KMS-11 (cell line): ENCODE data around the gene CKMT2.

ENCODE experiments used
- H2AFZ ChIP-seq: fragments of 200-600 bp; sonication (generic); 2 replicates; pipeline ENCODE4 v1.6.1; 2016; ENCODE audit warnings: antibody characterized with exemption, mixed run types, low read depth
- H3K27ac ChIP-seq: fragments of 200-600 bp; sonication (generic); 2 replicates; pipeline ENCODE4 v1.6.1; 2016; ENCODE audit warnings: mild to moderate bottlenecking, mixed run types
- H3K27me3 ChIP-seq: fragments of 200-600 bp; sonication (generic); 2 replicates; pipeline ENCODE4 v1.6.1; 2017; ENCODE audit warnings: mild to moderate bottlenecking, low read depth, mixed run types, moderate library complexity; ENCODE audit not compliant: insufficient read depth
- H3K36me3 ChIP-seq: fragments of 200-600 bp; sonication (generic); 2 replicates; pipeline ENCODE4 v1.6.1; 2017; ENCODE audit warnings: mild to moderate bottlenecking, mixed run types; ENCODE audit not compliant: insufficient read depth
- H3K4me1 ChIP-seq: fragments of 200-600 bp; sonication (generic); 2 replicates; pipeline ENCODE4 v1.6.1; 2016; ENCODE audit warnings: mild to moderate bottlenecking, low read depth, mixed run types; ENCODE audit not compliant: poor library complexity, severe bottlenecking
- H3K4me2 ChIP-seq: fragments of 200-600 bp; sonication (generic); 2 replicates; pipeline ENCODE4 v1.7.0; 2016; ENCODE audit warnings: mild to moderate bottlenecking, mixed run types
- H3K4me3 ChIP-seq: fragments of 200-600 bp; sonication (generic); IDR thresholded peaks from 2 replicates; pipeline ENCODE4 v1.6.1; 2017; ENCODE audit warnings: low read depth, low read length, mixed read lengths; ENCODE audit not compliant: insufficient read depth
- H3K79me2 ChIP-seq: fragments of 200-600 bp; sonication (generic); 2 replicates; pipeline ENCODE4 v1.6.1; 2016; ENCODE audit warnings: low read depth, mixed run types; ENCODE audit not compliant: insufficient read depth
- H3K9ac ChIP-seq: fragments of 200-600 bp; sonication (generic); 2 replicates; pipeline ENCODE4 v1.6.1; 2016; ENCODE audit warnings: mild to moderate bottlenecking, mixed run types
- H4K20me1 ChIP-seq: fragments of 200-600 bp; sonication (generic); 2 replicates; pipeline ENCODE4 v1.6.1; 2016; ENCODE audit warnings: mild to moderate bottlenecking, mixed run types; ENCODE audit not compliant: insufficient read depth
- TF ChIP-seq, protein P1 (sequence below): fragments of 200-600 bp; sonication (generic); conservative IDR thresholded peaks from 2 replicates; pipeline ENCODE4 v1.6.1; 2017; ENCODE audit warnings: low read depth, mild to moderate bottlenecking, antibody characterized with exemption, low read length, moderate library complexity, mixed read lengths

The CKMT2 gene

DNA sequence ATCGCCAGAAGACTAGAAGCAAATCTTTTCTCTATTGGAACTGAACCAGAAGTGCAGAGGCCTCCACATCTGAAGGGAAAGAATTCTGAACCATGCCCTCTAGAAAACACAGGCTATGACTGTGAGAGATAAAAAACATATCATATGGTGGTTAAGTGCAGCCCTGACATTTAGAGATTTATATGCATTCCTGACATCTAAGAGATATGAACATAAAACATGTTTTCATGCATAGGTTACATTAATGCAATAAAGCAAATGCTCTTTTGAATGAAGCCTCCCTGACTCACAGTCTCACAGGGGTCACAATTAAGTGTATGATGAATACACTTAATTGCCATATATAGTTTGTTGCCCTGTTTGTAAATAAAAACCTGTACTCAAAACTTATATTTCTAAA is 28.9 kb upstream of the CKMT2 start:
- no peaks in the 10 kb centered on the region for H4K20me1 ChIP-seq
- no peaks in the 10 kb centered on the region for H3K4me1 ChIP-seq
- H3K4me3 ChIP-seq, result no peak overlapping the region
- no peaks in the 10 kb centered on the region for H3K79me2 ChIP-seq
- H3K9ac ChIP-seq, result no peak overlapping the region
- no peak overlapping the region for H2AFZ ChIP-seq
- H3K27ac ChIP-seq, result no peak overlapping the region
- H3K27me3 ChIP-seq, result no peaks in the 10 kb centered on the region
- H3K4me2 ChIP-seq, result no peak overlapping the region
- TF ChIP-seq, protein P1, sequence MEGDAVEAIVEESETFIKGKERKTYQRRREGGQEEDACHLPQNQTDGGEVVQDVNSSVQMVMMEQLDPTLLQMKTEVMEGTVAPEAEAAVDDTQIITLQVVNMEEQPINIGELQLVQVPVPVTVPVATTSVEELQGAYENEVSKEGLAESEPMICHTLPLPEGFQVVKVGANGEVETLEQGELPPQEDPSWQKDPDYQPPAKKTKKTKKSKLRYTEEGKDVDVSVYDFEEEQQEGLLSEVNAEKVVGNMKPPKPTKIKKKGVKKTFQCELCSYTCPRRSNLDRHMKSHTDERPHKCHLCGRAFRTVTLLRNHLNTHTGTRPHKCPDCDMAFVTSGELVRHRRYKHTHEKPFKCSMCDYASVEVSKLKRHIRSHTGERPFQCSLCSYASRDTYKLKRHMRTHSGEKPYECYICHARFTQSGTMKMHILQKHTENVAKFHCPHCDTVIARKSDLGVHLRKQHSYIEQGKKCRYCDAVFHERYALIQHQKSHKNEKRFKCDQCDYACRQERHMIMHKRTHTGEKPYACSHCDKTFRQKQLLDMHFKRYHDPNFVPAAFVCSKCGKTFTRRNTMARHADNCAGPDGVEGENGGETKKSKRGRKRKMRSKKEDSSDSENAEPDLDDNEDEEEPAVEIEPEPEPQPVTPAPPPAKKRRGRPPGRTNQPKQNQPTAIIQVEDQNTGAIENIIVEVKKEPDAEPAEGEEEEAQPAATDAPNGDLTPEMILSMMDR, result no peak
- H3K36me3 ChIP-seq, result no peaks in the 10 kb centered on the region

DNA sequence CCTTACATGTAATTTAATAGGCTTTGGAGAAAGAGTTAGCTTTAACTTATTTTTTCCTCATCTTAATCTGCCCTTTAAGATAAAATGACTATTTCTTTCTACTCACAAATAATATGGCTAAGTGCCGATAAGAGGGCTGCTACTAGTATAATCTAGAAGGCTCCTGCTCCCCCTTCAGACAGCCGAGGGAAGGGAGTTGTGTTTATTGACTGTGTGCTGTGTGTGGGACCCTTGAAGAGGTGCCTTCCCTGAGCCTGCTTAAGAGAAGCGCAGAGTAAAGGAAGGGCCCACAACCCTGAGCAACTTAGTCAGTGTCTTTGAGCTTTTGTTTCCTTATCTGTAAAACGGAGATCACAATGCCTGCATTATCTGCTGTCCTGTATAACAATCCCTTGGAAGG is 28.1 kb upstream of the CKMT2 start:
- no peaks in the 10 kb centered on the region for H4K20me1 ChIP-seq
- H3K9ac ChIP-seq, result no peak overlapping the region
- no peak overlapping the region for H3K4me3 ChIP-seq
- no peaks in the 10 kb centered on the region for H3K27me3 ChIP-seq
- TF ChIP-seq, protein P1, result no peak
- no peak overlapping the region for H2AFZ ChIP-seq
- no peaks in the 10 kb centered on the region for H3K36me3 ChIP-seq
- H3K4me2 ChIP-seq, result no peak overlapping the region
- H3K79me2 ChIP-seq, result no peaks in the 10 kb centered on the region
- H3K4me1 ChIP-seq, result no peaks in the 10 kb centered on the region
- no peak overlapping the region for H3K27ac ChIP-seq

DNA sequence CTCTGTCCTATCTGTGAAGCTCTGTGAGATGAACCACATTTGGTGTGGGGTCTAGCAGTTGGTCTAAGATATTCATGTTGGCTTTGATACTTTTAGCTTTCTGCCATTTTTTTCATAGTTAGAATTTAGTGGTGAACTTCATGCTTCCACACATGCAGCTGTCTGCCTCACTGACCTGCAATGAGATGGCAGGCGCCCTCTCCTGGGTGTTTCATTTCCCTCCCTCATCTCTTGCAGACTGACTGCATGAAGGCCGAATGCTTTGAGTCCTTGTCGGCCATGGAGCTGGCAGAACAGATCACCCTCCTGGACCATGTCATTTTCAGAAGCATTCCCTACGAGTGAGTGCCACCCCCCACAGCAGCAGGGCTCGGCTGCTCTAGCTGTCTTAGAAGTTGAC is 26.1 kb upstream of the CKMT2 start:
- no peaks in the 10 kb centered on the region for H4K20me1 ChIP-seq
- no peaks in the 10 kb centered on the region for H3K4me1 ChIP-seq
- H3K27ac ChIP-seq, result no peak overlapping the region
- no peak overlapping the region for H3K9ac ChIP-seq
- no peak overlapping the region for H3K4me2 ChIP-seq
- H3K36me3 ChIP-seq, result no peaks in the 10 kb centered on the region
- no peaks in the 10 kb centered on the region for H3K27me3 ChIP-seq
- TF ChIP-seq, protein P1, result no peak
- H3K4me3 ChIP-seq, result no peak overlapping the region
- no peaks in the 10 kb centered on the region for H3K79me2 ChIP-seq
- no peak overlapping the region for H2AFZ ChIP-seq

DNA sequence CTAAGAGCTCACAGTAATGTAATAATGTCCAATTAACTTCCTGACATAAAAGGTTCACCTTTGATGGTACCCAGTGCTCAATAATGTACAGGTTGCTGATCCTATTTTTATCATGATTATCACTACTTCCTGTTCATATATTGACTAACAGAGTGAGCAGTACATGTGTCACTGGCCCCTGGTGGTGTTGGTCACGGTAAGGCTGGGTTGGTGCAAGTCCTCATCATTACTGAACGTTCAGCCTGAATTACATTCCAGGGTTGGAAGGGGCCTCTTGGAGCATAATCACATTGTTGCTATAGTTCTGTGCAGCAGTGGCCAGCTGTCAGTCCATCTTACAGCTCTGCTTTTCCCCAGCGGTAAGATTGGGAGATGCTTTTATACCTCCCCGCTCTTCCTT is 24.2 kb upstream of the CKMT2 start:
- H3K36me3 ChIP-seq, result no peaks in the 10 kb centered on the region
- no peak overlapping the region for H3K27ac ChIP-seq
- H4K20me1 ChIP-seq, result no peaks in the 10 kb centered on the region
- H2AFZ ChIP-seq, result no peak overlapping the region
- TF ChIP-seq, protein P1, result no peak
- no peaks in the 10 kb centered on the region for H3K27me3 ChIP-seq
- H3K4me1 ChIP-seq, result no peaks in the 10 kb centered on the region
- no peak overlapping the region for H3K4me2 ChIP-seq
- no peaks in the 10 kb centered on the region for H3K79me2 ChIP-seq
- no peak overlapping the region for H3K4me3 ChIP-seq
- no peak overlapping the region for H3K9ac ChIP-seq

DNA sequence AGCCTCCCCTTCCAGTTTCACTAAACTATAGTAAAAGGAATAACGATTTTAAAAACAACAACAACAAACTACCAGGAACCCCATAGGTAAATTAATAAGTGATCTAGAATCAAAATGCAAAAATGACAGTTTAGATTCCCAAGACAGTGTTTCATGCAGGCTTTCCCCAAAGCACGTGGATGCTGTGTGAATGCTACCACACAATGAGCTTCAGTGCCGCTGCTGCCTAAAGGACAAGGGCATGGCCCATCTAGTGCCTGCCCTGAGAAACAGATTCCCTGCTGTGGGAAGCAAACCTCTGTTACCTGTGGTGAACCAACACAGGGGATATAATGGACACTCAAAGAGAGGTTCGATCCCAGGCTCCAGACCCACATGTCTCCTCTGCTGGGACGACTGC is 23.7 kb upstream of the CKMT2 start:
- no peaks in the 10 kb centered on the region for H3K36me3 ChIP-seq
- H3K27me3 ChIP-seq, result no peaks in the 10 kb centered on the region
- no peak overlapping the region for H3K4me2 ChIP-seq
- H4K20me1 ChIP-seq, result no peaks in the 10 kb centered on the region
- H3K27ac ChIP-seq, result no peak overlapping the region
- no peaks in the 10 kb centered on the region for H3K79me2 ChIP-seq
- TF ChIP-seq, protein P1, result no peak
- no peak overlapping the region for H3K4me3 ChIP-seq
- no peaks in the 10 kb centered on the region for H3K4me1 ChIP-seq
- no peak overlapping the region for H2AFZ ChIP-seq
- H3K9ac ChIP-seq, result no peak overlapping the region
